IMR-90 (cell line): ENCODE results near the gene PPARD. TPM values are rescaled to one million over a fixed set of nuclear protein-coding genes. Genes with fewer than 3 reads are reported as not detected.

ENCODE experiments used
- ATAC-seq: fragments of 200-7000 bp; cut with Tn5 transposase; 2 replicates; pipeline ENCODE4 v1.9.1; 2020; ENCODE audit warnings: low read depth, mild to moderate bottlenecking, moderate library complexity
- BruUV-seq: library from RNA; stranded (reverse); fragments of 400-500 nt; replicated peaks from 2 replicates; lab custom pipeline; 2021; lab: Mats Ljungman, UMichigan
- CTCF ChIA-PET: fragments of 300-600 bp; formaldehyde crosslinking; extraction: SDS; loops from one replicate; lab custom pipeline; 2021; ENCODE audit warnings: antibody characterized with exemption; lab: Yijun Ruan, JAX
- POLR2A ChIA-PET: fragments of 300-600 bp; sonication (Branson Sonifier 250); formaldehyde crosslinking; loops from one replicate; lab custom pipeline; 2022; ENCODE audit warnings: antibody characterized with exemption; ENCODE audit not compliant: unreplicated experiment; lab: Charles Lee
- DNase-seq: peaks from one replicate; pipeline ENCODE4 v3.0.0; 2013
- H2AFZ ChIP-seq: replicated peaks from 2 replicates; pipeline ENCODE3; 2013; ENCODE audit warnings: low read length, mild to moderate bottlenecking; ENCODE audit not compliant: poor library complexity
- H2AK5ac ChIP-seq: 2 replicates; pipeline ENCODE4 v1.6.1; 2013; ENCODE audit warnings: low read depth, low read length, inconsistent platforms
- H2AK9ac ChIP-seq: replicated peaks from 2 replicates; pipeline ENCODE3; 2013; ENCODE audit warnings: mild to moderate bottlenecking, low read depth, low read length, moderate library complexity; ENCODE audit not compliant: poor library complexity
- H2BK120ac ChIP-seq: 2 replicates; pipeline ENCODE4 v1.6.1; 2013; ENCODE audit warnings: low read depth, low read length, inconsistent platforms
- H2BK15ac ChIP-seq: 3 replicates; pipeline ENCODE4 v1.6.1; 2013; ENCODE audit warnings: low read depth, low read length, inconsistent platforms
- H2BK20ac ChIP-seq: 2 replicates; pipeline ENCODE4 v1.6.1; 2013; ENCODE audit warnings: low read depth, mild to moderate bottlenecking, inconsistent platforms, low read length, moderate library complexity
- H2BK5ac ChIP-seq: 2 replicates; pipeline ENCODE4 v1.6.1; 2013; ENCODE audit warnings: mild to moderate bottlenecking, low read depth, low read length, inconsistent platforms; ENCODE audit not compliant: poor library complexity, severe bottlenecking
- H3K14ac ChIP-seq: replicated peaks from 2 replicates; pipeline ENCODE4 v1.6.1; 2013; ENCODE audit warnings: low read depth, low read length, inconsistent platforms
- H3K18ac ChIP-seq: 2 replicates; pipeline ENCODE4 v1.6.1; 2013; ENCODE audit warnings: low read depth, low read length, control low read depth
- H3K23ac ChIP-seq: 2 replicates; pipeline ENCODE4 v1.6.1; 2013; ENCODE audit warnings: low read depth, low read length, inconsistent platforms
- H3K27ac ChIP-seq: 2 replicates; pipeline ENCODE4 v1.5.1; 2013; ENCODE audit warnings: mild to moderate bottlenecking, control low read depth, low read length; ENCODE audit not compliant: insufficient read depth
- H3K27me3 ChIP-seq: 2 replicates; pipeline ENCODE4 v1.6.1; 2013; ENCODE audit warnings: low read length; ENCODE audit not compliant: control insufficient read depth, insufficient read depth
- H3K36me3 ChIP-seq: 2 replicates; pipeline ENCODE4 v1.6.1; 2013; ENCODE audit warnings: low read length, mixed read lengths; ENCODE audit not compliant: control insufficient read depth, insufficient read depth
- H3K4ac ChIP-seq: 2 replicates; pipeline ENCODE4 v1.6.1; 2013; ENCODE audit warnings: low read depth, low read length, inconsistent platforms
- H3K4me1 ChIP-seq: 2 replicates; pipeline ENCODE4 v1.6.1; 2013; ENCODE audit warnings: low read length, mixed read lengths; ENCODE audit not compliant: control insufficient read depth, insufficient read depth
- H3K4me2 ChIP-seq: 2 replicates; pipeline ENCODE4 v1.6.1; 2013; ENCODE audit warnings: low read depth, mild to moderate bottlenecking, control low read depth, low read length, moderate library complexity
- H3K4me3 ChIP-seq: 2 replicates; pipeline ENCODE4 v1.5.1; 2013; ENCODE audit warnings: low read depth, mild to moderate bottlenecking, control low read depth, low read length, moderate library complexity; ENCODE audit not compliant: insufficient read depth
- H3K56ac ChIP-seq: 2 replicates; pipeline ENCODE4 v1.6.1; 2013; ENCODE audit warnings: low read length, inconsistent platforms; ENCODE audit not compliant: insufficient read depth; ENCODE audit errors: extremely low read depth
- H3K79me1 ChIP-seq, 2 experiments: 2 replicates each; pipeline ENCODE4 v1.6.1; 2013; ENCODE audit warnings: low read length in 2 of 2, inconsistent platforms in 1 of 2, low read depth in 1 of 2
- H3K9ac ChIP-seq: 2 replicates; pipeline ENCODE4 v1.6.1; 2013; ENCODE audit warnings: low read depth, low read length, control low read depth
- H3K9me1 ChIP-seq: 2 replicates; pipeline ENCODE4 v1.6.1; 2013; ENCODE audit warnings: low read length, inconsistent platforms; ENCODE audit not compliant: insufficient read depth
- H3K9me3 ChIP-seq: 2 replicates; pipeline ENCODE4 v1.6.1; 2013; ENCODE audit warnings: low read length; ENCODE audit not compliant: control insufficient read depth, insufficient read depth
- H4K20me1 ChIP-seq: 2 replicates; pipeline ENCODE4 v1.6.1; 2013; ENCODE audit warnings: low read length, inconsistent platforms; ENCODE audit not compliant: insufficient read depth
- H4K5ac ChIP-seq: 2 replicates; pipeline ENCODE4 v1.6.1; 2013; ENCODE audit warnings: mild to moderate bottlenecking, low read depth, low read length, control low read depth
- H4K8ac ChIP-seq, 2 experiments: 2 replicates each; pipeline ENCODE4 v1.6.1; 2013; ENCODE audit warnings: low read depth in 2 of 2, low read length in 2 of 2, control low read depth in 1 of 2, inconsistent platforms in 1 of 2
- H4K91ac ChIP-seq: 2 replicates; pipeline ENCODE4 v1.6.1; 2013; ENCODE audit warnings: low read depth, low read length, inconsistent platforms; ENCODE audit not compliant: insufficient read depth
- MAFK ChIP-seq: IDR thresholded peaks from 2 replicates; pipeline ENCODE4 v1.6.1; 2012; ENCODE audit warnings: low read depth, low read length, improper control_type of control experiment
- MXI1 ChIP-seq: IDR thresholded peaks from 2 replicates; pipeline ENCODE4 v1.6.1; 2012; ENCODE audit warnings: low read depth, mild to moderate bottlenecking, low read length, moderate library complexity, borderline replicate concordance
- NFE2L2 ChIP-seq: fragments of 150-350 bp; IDR thresholded peaks from 2 replicates; pipeline ENCODE4 v1.6.1; 2016; ENCODE audit warnings: low read depth, mild to moderate bottlenecking, low read length
- RCOR1 ChIP-seq: IDR thresholded peaks from 2 replicates; pipeline ENCODE4 v1.6.1; 2012; ENCODE audit warnings: mild to moderate bottlenecking, low read length, improper control_type of control experiment; ENCODE audit not compliant: insufficient replicate concordance
- WGBS, 2 experiments: methylation state at CpG; one replicate each; pipeline versions ENCODE4 v1.1.5 to v1.1.7; 2013; ENCODE audit warnings: missing lambda C conversion rate in 2 of 2; ENCODE audit not compliant: insufficient read length in 1 of 2; ENCODE audit errors: extremely low coverage in 2 of 2; 5-methylcytosine and 5-hydroxymethylcytosine counted together
- dilution Hi-C: fragments of 300-500 bp; cut with HindIII; formaldehyde crosslinking; loops from one replicate; pipeline ENCODE4 v1.14.3; 2018; ENCODE audit warnings: low sequenced_read_pairs; ENCODE audit not compliant: unreplicated experiment
- in situ Hi-C: fragments of 300-500 bp; cut with MboI; formaldehyde crosslinking; loops from 3 replicates; pipeline ENCODE4 v1.14.3; 2019; ENCODE audit warnings: low sequenced_read_pairs, inconsistent platforms, mixed read lengths
- intact Hi-C: fragments of 100-400 bp; cut with micrococcal nuclease; formaldehyde crosslinking; loops from 2 replicates; pipeline ENCODE4 v1.10.0; 2022
- polyA plus RNA-seq, 3 experiments: library from polyadenylated mRNA; depleted of rRNA; stranded (reverse); fragments of >200 nt; gene quantifications; 2 replicates each; pipeline ENCODE4 v1.2.3, GENCODE V29; 2012; ENCODE audit warnings: low replicate concordance in 1 of 3
- total RNA-seq: library from RNA; depleted of rRNA; stranded (reverse); fragments of >200 nt; gene quantifications from 2 replicates; pipeline ENCODE4 v1.2.3, GENCODE V29; 2012
- TF ChIP-seq, protein P1 (sequence below): conservative IDR thresholded peaks from 2 replicates; pipeline ENCODE4 v1.5.1; 2012; ENCODE audit warnings: mild to moderate bottlenecking, low read depth, low read length, improper control_type of control experiment
- TF ChIP-seq, protein P2 (sequence below): fragments of 150-350 bp; IDR thresholded peaks from 2 replicates; pipeline ENCODE4 v1.6.1; 2017; ENCODE audit warnings: mild to moderate bottlenecking, antibody characterized with exemption, low read length, low read depth

Gene PPARD
- total and polyA plus RNA-seq, 2 of the 4 experiments (the other 2 are of a cell fraction) = 10.4 to 69.0 TPM

DNA sequence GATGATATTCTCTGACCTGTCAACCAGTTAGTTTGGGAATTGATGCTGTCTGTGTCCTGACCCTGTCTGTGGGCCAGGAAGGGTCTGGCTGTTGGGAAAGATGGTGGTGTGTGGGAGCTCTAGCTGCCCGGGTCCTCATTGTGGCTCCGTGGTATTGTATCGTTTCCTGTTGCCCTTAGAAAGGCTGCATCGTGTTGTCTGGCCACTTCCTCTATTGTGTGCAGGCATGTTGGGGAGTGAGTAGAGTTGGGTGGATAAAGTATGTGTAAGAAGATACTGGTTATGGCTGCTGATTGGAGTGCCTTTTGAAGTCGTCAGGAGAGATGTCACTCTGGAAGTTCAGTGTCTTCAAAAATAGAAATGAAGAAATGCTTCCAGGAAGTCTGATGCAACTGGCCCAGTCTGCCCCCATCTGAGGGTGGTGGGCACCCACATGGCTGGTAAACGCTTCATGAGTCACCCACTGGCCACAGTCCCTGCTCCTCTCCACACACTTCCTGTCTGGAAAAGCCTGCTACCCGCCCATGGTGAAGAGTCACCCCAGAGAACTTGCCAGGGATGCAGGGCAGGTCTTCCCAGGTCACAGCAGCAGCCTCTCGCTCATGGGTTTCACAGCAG lies 27.9 kb downstream of the PPARD start (continued):
- peak; percentile 44; the same call in 1 of the 2 replicates for TF ChIP-seq MXI1

DNA sequence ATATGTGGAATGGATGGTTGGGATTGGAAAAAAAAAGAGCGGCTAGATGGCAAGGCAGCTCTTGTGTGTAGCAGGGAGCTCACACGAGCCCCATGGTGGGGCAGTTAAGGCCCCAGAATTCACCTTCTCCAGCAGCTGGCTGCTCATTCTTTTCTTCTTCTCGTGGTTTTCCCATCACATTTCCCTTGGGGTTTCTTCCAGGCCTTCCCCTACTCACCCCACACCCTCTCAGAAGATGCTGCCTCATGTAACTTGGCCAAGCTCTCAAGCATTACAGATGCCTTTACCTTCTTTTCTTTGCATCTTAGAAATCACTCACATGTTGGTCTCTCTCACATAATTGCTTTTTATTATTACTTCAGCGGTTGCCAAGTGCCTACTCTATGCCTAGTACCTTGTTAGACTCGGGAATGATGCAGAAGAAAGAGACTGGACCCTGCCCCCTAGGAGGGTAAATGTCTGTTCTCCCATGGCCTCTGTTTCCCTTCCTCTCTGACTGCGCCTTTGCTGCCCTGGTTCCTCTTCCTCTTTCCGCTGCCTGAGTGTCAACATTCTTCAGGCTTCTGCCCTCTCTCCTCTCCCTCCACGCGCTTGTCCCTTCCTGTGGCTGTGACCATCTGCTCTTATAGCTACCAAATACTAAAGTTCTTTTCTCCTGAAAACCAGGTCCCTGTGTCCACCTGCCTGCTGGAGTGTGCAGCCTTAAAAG lies 28.6 kb downstream of the PPARD start:
- Histone ChIP-seq H4K8ac (peak overlapping the region; percentile 14 to 92), H2BK15ac (peak overlapping the region; percentile 95), H2BK20ac (peak overlapping the region; percentile 95), H3K4me1 (peaks cover 28% of the 10 kb centered on the region), H2BK120ac (peak overlapping the region; percentile 97), H4K5ac (peak overlapping the region; percentile 45; the same call in 1 of the 2 replicates), H4K20me1 (peaks cover 13% of the 10 kb centered on the region), H3K27ac (peak overlapping the region; percentile 76), H4K91ac (peak overlapping the region; percentile 97), H3K9me1 (peaks cover 37% of the 10 kb centered on the region), H3K4ac (peak overlapping the region; percentile 98), H3K14ac (peak overlapping the region; percentile 50), H2AK5ac (peak overlapping the region; percentile 98), H3K56ac (no peak overlapping the region), H3K79me1 (peaks cover 53 to 90% of the 10 kb centered on the region in 2 experiments), H3K4me2 (peak overlapping the region; percentile 3; the same call in 1 of the 2 replicates), H3K23ac (peak overlapping the region; percentile 91; the same call in 1 of the 2 replicates), H3K27me3 (no peaks in the 10 kb centered on the region), H3K36me3 (peaks cover 9% of the 10 kb centered on the region), H2AFZ (peak overlapping the region; percentile 85), H3K9ac (no peak overlapping the region), H3K9me3 (no peaks in the 10 kb centered on the region), H2AK9ac (peak overlapping the region; percentile 96), H3K4me3 (no peak overlapping the region), H3K18ac (peak overlapping the region; percentile 8), H2BK5ac (peak overlapping the region; percentile 97)
- dilution Hi-C loops (no loop called here), in situ Hi-C loops (no loop called here), intact Hi-C loops (no loop called here)
- ChIA-PET POLR2A (no interaction called here), CTCF (interaction anchor here (0.7 to 1.6 kb wide), 3 partner anchors 15 to 49 kb away, joined by 3 to 4 read pairs (median 4); no protein-coding TSS in a partner anchor)
- no TSS peak for BruUV-seq
- 97% methylated on average over 5 of the region's 9 CpGs; no CpG with 5 or more reads in 1 of the 2 experiments for WGBS, 2 experiments
- TF ChIP-seq, protein P1, sequence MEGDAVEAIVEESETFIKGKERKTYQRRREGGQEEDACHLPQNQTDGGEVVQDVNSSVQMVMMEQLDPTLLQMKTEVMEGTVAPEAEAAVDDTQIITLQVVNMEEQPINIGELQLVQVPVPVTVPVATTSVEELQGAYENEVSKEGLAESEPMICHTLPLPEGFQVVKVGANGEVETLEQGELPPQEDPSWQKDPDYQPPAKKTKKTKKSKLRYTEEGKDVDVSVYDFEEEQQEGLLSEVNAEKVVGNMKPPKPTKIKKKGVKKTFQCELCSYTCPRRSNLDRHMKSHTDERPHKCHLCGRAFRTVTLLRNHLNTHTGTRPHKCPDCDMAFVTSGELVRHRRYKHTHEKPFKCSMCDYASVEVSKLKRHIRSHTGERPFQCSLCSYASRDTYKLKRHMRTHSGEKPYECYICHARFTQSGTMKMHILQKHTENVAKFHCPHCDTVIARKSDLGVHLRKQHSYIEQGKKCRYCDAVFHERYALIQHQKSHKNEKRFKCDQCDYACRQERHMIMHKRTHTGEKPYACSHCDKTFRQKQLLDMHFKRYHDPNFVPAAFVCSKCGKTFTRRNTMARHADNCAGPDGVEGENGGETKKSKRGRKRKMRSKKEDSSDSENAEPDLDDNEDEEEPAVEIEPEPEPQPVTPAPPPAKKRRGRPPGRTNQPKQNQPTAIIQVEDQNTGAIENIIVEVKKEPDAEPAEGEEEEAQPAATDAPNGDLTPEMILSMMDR = no peak
- no peak for TF ChIP-seq RCOR1
- TF ChIP-seq MAFK = no peak
- TF ChIP-seq NFE2L2 = peak; percentile 66; the same call in 1 of the 2 replicates
- TF ChIP-seq MXI1 = no peak
- TF ChIP-seq, protein P2, sequence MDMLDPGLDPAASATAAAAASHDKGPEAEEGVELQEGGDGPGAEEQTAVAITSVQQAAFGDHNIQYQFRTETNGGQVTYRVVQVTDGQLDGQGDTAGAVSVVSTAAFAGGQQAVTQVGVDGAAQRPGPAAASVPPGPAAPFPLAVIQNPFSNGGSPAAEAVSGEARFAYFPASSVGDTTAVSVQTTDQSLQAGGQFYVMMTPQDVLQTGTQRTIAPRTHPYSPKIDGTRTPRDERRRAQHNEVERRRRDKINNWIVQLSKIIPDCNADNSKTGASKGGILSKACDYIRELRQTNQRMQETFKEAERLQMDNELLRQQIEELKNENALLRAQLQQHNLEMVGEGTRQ = no peak
- DNase-seq (peak; percentile 57), ATAC-seq (peak; percentile 7; the same call in 1 of the 2 replicates)
